ENCODE data around the gene KRT6B.

GRCh38 chr12:52493172-52493571 lies 41.2 kb upstream of the KRT6B start, which contains the start of gene KRT6A:
- TF ChIP-seq, protein P1, sequence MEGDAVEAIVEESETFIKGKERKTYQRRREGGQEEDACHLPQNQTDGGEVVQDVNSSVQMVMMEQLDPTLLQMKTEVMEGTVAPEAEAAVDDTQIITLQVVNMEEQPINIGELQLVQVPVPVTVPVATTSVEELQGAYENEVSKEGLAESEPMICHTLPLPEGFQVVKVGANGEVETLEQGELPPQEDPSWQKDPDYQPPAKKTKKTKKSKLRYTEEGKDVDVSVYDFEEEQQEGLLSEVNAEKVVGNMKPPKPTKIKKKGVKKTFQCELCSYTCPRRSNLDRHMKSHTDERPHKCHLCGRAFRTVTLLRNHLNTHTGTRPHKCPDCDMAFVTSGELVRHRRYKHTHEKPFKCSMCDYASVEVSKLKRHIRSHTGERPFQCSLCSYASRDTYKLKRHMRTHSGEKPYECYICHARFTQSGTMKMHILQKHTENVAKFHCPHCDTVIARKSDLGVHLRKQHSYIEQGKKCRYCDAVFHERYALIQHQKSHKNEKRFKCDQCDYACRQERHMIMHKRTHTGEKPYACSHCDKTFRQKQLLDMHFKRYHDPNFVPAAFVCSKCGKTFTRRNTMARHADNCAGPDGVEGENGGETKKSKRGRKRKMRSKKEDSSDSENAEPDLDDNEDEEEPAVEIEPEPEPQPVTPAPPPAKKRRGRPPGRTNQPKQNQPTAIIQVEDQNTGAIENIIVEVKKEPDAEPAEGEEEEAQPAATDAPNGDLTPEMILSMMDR (conservative IDR thresholded peaks at IDR 0.05; ENCODE audit: low read length) = no peak
- no peak for TF ChIP-seq EZH2phosphoT487 (IDR thresholded peaks at IDR 0.05; ENCODE audit: borderline replicate concordance)
